GM19193 (cell line): ENCODE measurements around the gene ARHGAP10.

Experiments used
- POLR2A ChIP-seq: IDR thresholded peaks from 4 replicates; pipeline ENCODE4 v1.6.1; 2011; ENCODE audit not compliant: insufficient read depth, insufficient read length; ENCODE audit errors: extremely low read depth

Gene ARHGAP10

GRCh38 chr4:148057984-148058859, 326.3 kb downstream of the ARHGAP10 start:
- no peak for TF ChIP-seq POLR2A

GRCh38 chr4:148059617-148060180, 327.8 kb downstream of the ARHGAP10 start:
- no peak for TF ChIP-seq POLR2A

GRCh38 chr4:148060264-148061140, 328.6 kb downstream of the ARHGAP10 start:
- no peak for TF ChIP-seq POLR2A

GRCh38 chr4:148061141-148061481, 329.2 kb downstream of the ARHGAP10 start:
- no peak for TF ChIP-seq POLR2A

- no peak for TF ChIP-seq POLR2A
Observed at GRCh38 chr4:148061795-148062194, 329.9 kb downstream of the ARHGAP10 start.

GRCh38 chr4:148062301-148062950, 330.5 kb downstream of the ARHGAP10 start:
- no peak for TF ChIP-seq POLR2A

- TF ChIP-seq POLR2A = no peak
Observed at GRCh38 chr4:148064451-148064850, 332.6 kb downstream of the ARHGAP10 start.

GRCh38 chr4:148065075-148065474, 333.2 kb downstream of the ARHGAP10 start:
- no peak for TF ChIP-seq POLR2A

- no peak for TF ChIP-seq POLR2A
Observed at GRCh38 chr4:148067301-148067916, 335.5 kb downstream of the ARHGAP10 start.

GRCh38 chr4:148068065-148068911, 336.4 kb downstream of the ARHGAP10 start:
- TF ChIP-seq POLR2A = no peak

GRCh38 chr4:148069086-148069894, 337.4 kb downstream of the ARHGAP10 start:
- no peak for TF ChIP-seq POLR2A

- TF ChIP-seq POLR2A = no peak
Observed at GRCh38 chr4:148069895-148070178, 337.9 kb downstream of the ARHGAP10 start.

GRCh38 chr4:148071009-148071408, 339.1 kb downstream of the ARHGAP10 start:
- no peak for TF ChIP-seq POLR2A

- no peak for TF ChIP-seq POLR2A
Observed at GRCh38 chr4:148072789-148073188, 340.9 kb downstream of the ARHGAP10 start.

- no peak for TF ChIP-seq POLR2A
Observed at GRCh38 chr4:148073349-148073748, 341.5 kb downstream of the ARHGAP10 start.
